HG02623 (cell line): Measurements from ENCODE around the gene PXDN.

Experiments used
- ATAC-seq: cut with Tn5 transposase; IDR thresholded peaks from one replicate; pipeline ENCODE4 v1.9.1; 2021; ENCODE audit warnings: moderate library complexity; ENCODE audit not compliant: unreplicated experiment

Gene PXDN

GRCh38 chr2:1590596-1591460 lies 153.5 kb downstream of the PXDN start:
- no peak for ATAC-seq

DNA sequence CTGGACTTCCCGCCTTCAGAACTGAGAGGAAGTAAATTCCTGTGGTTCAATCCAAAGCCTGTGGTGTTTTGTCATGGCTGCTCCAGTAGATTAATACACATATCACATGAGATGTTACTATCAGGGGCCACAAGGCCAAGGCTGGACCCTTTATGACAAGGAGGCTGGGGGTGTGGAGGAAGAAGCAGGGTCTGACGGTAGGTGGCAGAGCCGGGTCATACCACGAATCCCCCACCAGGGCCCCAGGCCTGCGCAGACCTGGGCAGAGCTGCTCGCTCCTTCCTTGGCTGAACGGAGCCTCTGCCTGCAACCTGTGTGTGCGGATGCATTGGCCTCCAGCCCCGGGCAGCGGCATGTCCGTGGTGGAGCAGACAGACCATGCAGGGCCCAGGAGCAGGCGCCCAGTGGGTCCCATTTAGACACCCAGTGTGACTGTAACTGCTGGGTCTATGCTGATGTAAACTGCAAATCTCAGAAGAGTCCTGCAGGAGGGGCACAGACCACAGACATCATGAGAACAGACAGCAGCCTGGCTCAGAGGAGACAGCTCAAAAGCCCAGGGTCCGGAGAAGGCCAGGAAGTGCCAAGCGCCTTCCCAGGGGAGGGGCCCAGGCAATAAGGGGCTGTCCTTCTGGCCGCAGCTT lies 155.2 kb downstream of the PXDN start:
- ATAC-seq, result no peak

- ATAC-seq, result no peak
Observed at GRCh38 chr2:1588051-1588977, 156.0 kb downstream of the PXDN start.

GRCh38 chr2:1586923-1587840 lies 157.1 kb downstream of the PXDN start:
- ATAC-seq, result no peak

- no peak for ATAC-seq
Observed at GRCh38 chr2:1586251-1586922, 157.9 kb downstream of the PXDN start.

DNA sequence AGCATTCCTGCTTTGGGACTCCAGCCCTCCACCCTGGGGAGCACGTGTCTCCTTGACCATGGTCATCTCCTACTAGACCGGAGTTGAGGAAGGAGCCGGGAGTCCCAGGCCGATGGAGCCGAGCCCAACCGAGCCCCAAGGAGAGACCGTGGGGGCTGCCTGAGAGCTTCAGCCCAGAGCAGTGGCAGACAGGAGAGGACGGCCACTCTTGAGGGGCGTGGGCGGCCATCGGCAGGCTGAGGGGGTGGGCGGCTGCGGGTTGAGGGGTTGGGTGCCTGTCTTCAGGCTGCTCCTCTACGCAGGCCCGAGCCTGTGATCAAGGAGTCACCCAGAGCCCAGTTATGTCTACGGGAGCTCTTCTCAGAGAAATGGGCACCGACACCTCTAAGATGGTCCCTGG lies 158.7 kb downstream of the PXDN start:
- no peak for ATAC-seq

- no peak for ATAC-seq
Observed at GRCh38 chr2:1584691-1585485, 159.4 kb downstream of the PXDN start.

DNA sequence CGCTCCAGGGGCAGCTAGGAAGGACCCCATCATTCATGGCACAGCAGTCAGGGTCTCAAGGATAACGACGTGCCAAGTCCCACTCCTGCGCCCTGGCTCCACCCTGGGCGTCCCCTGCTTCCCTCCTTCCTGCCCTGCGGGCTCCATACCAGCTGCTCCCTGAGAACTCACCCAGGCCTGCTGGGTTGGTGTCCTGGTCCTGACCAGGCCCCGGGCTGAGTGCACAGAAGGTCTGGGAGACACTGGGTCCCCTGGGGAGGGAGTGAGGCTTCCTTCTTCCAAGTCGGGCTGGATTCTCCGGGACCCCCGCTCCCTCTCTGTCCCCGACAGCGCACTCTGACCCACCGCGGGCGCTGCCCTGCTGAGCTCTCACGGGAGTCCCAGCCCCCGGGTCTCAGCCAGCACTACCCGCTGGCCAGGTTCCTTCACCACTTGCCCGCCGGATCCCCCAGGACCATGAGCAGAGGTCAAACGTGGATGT lies 160.2 kb downstream of the PXDN start:
- no peak for ATAC-seq

DNA sequence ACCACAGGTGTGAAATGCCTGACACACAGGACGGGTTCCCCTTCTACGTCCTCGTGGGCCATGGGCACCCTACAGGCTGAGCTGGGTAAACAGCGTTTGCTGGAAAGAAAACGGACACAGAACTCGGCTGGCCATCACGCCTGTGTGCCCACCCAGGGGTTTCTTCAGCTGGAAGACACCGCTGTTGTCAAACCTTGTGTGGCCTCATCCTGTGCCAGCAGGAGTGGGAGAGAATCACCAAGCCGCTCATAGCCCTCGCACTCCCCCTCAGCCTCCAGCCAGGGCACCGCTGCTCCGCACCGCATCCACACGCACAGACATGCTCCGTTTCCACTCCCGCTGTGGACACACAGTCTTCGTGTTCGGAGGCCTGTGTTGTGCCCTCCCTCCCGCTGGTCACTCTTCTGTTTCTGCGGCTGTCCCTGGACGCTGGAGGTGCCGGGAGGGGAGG lies 161.4 kb downstream of the PXDN start:
- no peak for ATAC-seq

DNA sequence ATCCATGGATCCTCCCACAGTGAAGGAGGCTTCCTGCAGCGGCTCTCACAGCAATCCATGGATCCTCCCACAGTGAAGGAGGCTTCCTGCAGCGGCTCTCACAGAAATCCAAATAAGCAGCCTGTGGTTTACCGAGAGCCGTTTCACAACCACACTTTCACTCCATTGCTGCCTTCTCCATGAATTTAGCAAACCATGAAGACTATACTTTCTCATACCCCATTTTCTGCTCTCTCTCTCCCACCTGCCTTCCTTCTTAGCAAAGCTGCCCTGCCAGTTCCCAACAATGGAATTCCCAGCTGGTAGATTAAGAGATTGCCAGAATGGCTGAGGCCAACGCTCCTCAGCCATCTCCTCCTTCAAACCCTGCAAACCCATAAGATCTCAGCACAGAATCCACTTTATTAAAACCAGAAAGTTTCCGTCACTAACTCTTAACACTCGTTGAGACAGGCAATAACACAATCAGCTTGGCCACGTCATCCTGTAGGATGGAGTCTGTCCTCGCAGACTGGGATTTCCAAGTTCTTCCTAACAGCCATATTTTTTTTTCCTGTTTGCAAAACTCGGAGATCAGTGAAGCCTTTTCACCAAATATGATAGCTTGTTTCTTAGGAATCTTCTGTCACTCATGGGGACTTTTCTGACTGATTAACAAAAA lies 162.2 kb downstream of the PXDN start:
- no peak for ATAC-seq
